Hematopoietic multipotent progenitor cell (in vitro differentiated cells): ENCODE data around the gene RPL10A. TPM values are rescaled to one million over a fixed set of nuclear protein-coding genes. Genes with fewer than 3 reads are reported as not detected.
"Not testable (repeated sequence)": the region's sequence is repeated elsewhere in the genome, so short reads cannot be mapped to it uniquely, and the experiment has no call there.

Source experiments
- DNase-seq, 3 donors: peaks; one replicate each; pipeline ENCODE4 v3.0.0-alpha.2; 2011 to 2015; ENCODE audit warnings: low read depth in 2 of 3, low spot score in 2 of 3
- total RNA-seq: library from RNA; depleted of rRNA; stranded (reverse); fragments of >200 nt; gene quantifications from one replicate; pipeline ENCODE4 v1.2.3, GENCODE V29; 2012

Gene RPL10A
- total RNA-seq: 3,900 TPM

- DNase-seq: peak; percentile 95 to 98 (median 96)
Measured at GRCh38 chr6:35468181-35468979, at the start of gene RPL10A. TSS of gene RPL10A (plus strand) at chr6:35468401. CDS start at chr6:35468435, 34 bp downstream.

GRCh38 chr6:35419417-35419816 is 48.8 kb upstream of the RPL10A start:
- DNase-seq: peak in 2 of 3 donors; percentile 23 to 52

- DNase-seq: no peak
Measured at GRCh38 chr6:35419961-35420360, 48.2 kb upstream of the RPL10A start.

- DNase-seq: no peak
Measured at GRCh38 chr6:35425284-35425683, 42.9 kb upstream of the RPL10A start.

- no peak for DNase-seq
Measured at GRCh38 chr6:35426074-35426473, 42.1 kb upstream of the RPL10A start.

- no peak for DNase-seq
Measured at GRCh38 chr6:35427435-35427834, 40.8 kb upstream of the RPL10A start.

- DNase-seq: no peak
Measured at GRCh38 chr6:35427851-35428321, 40.3 kb upstream of the RPL10A start.

- no peak for DNase-seq
Measured at GRCh38 chr6:35428421-35429149, 39.6 kb upstream of the RPL10A start.

- DNase-seq: no peak
Measured at GRCh38 chr6:35429463-35429862, 38.7 kb upstream of the RPL10A start.

GRCh38 chr6:35432291-35432690 is 35.9 kb upstream of the RPL10A start:
- no peak for DNase-seq

- DNase-seq: not testable (repeated sequence)
Measured at GRCh38 chr6:35432702-35433101, 35.5 kb upstream of the RPL10A start.

GRCh38 chr6:35435074-35435837 is 32.9 kb upstream of the RPL10A start:
- DNase-seq: no peak

GRCh38 chr6:35436071-35436857 is 31.9 kb upstream of the RPL10A start:
- DNase-seq: no peak

- DNase-seq: not testable (repeated sequence)
Measured at GRCh38 chr6:35438378-35439065, 29.7 kb upstream of the RPL10A start.

- DNase-seq: no peak
Measured at GRCh38 chr6:35439308-35439707, 28.9 kb upstream of the RPL10A start.

GRCh38 chr6:35441205-35441604 is 27.0 kb upstream of the RPL10A start:
- no peak for DNase-seq

- no peak for DNase-seq
Measured at GRCh38 chr6:35441642-35442041, 26.6 kb upstream of the RPL10A start.

- no peak for DNase-seq
Measured at GRCh38 chr6:35442693-35443092, 25.5 kb upstream of the RPL10A start.

GRCh38 chr6:35443341-35444030 is 24.7 kb upstream of the RPL10A start:
- no peak for DNase-seq
